SK-N-SH treated with all-trans-retinoic acid at 6 μM for 48 hours (cell line): ENCODE measurements around the gene STPG3.

Experiments
- ATAC-seq: fragments of 200-7000 bp; cut with Tn5 transposase; 3 replicates; pipeline ENCODE4 v1.9.1; 2020; ENCODE audit warnings: mild to moderate bottlenecking, moderate library complexity
- ARNTL ChIP-seq: fragments of 450-650 bp; formaldehyde crosslinking; IDR thresholded peaks from 2 replicates; pipeline ENCODE4 v1.5.0; 2020; ENCODE audit warnings: low read depth, mild to moderate bottlenecking, moderate library complexity, borderline replicate concordance
- BACH2 ChIP-seq: fragments of 250-450 bp; sonication (Bioruptor Pico); IDR thresholded peaks from 2 replicates; pipeline ENCODE4 v1.9.0; 2021; ENCODE audit warnings: mild to moderate bottlenecking, borderline replicate concordance
- CSRNP3 ChIP-seq: fragments of 250-450 bp; sonication (Bioruptor Pico); IDR thresholded peaks from 2 replicates; pipeline ENCODE4 v1.5.1; 2021; ENCODE audit warnings: mild to moderate bottlenecking, moderate library complexity
- ISL1 ChIP-seq: fragments of 250-450 bp; sonication (Bioruptor Pico); IDR thresholded peaks from 2 replicates; pipeline ENCODE4 v2.1.2; 2022; ENCODE audit warnings: mild to moderate bottlenecking, moderate library complexity
- OSR1 ChIP-seq: fragments of 250-450 bp; sonication (Bioruptor Pico); IDR thresholded peaks from 2 replicates; pipeline ENCODE4 v1.8.0; 2022; ENCODE audit warnings: moderate library complexity, mild to moderate bottlenecking, inconsistent platforms
- PATZ1 ChIP-seq: fragments of 250-450 bp; sonication (Bioruptor Pico); IDR thresholded peaks from 2 replicates; pipeline ENCODE4 v1.8.0; 2020; ENCODE audit warnings: mild to moderate bottlenecking, moderate library complexity, borderline replicate concordance
- POU6F1 ChIP-seq: fragments of 250-450 bp; sonication (Bioruptor Pico); IDR thresholded peaks from 2 replicates; pipeline ENCODE4 v1.8.0; 2021; ENCODE audit warnings: low read depth, mild to moderate bottlenecking, moderate library complexity, borderline replicate concordance
- PPARA ChIP-seq: fragments of 250-450 bp; sonication (Bioruptor Pico); IDR thresholded peaks from 2 replicates; pipeline ENCODE4 v1.5.0; 2020; ENCODE audit warnings: mild to moderate bottlenecking, borderline replicate concordance
- RARB ChIP-seq: fragments of 250-450 bp; sonication (Bioruptor Pico); IDR thresholded peaks from 2 replicates; pipeline ENCODE4 v1.8.0; 2021; ENCODE audit warnings: mild to moderate bottlenecking, moderate library complexity
- SNAI2 ChIP-seq: fragments of 250-450 bp; sonication (Bioruptor Pico); IDR thresholded peaks from 2 replicates; pipeline ENCODE4 v1.5.0; 2020; ENCODE audit warnings: mild to moderate bottlenecking, moderate library complexity
- TCF4 ChIP-seq: fragments of 250-450 bp; sonication (Bioruptor Pico); IDR thresholded peaks from 2 replicates; pipeline ENCODE4 v1.8.0; 2021; ENCODE audit warnings: mild to moderate bottlenecking, moderate library complexity, borderline replicate concordance
- TOX ChIP-seq: fragments of 250-450 bp; sonication (Bioruptor Pico); IDR thresholded peaks from 2 replicates; pipeline ENCODE4 v1.8.0; 2021; ENCODE audit warnings: mild to moderate bottlenecking, moderate library complexity, borderline replicate concordance
- ZC3H10 ChIP-seq: fragments of 250-450 bp; sonication (Bioruptor Pico); IDR thresholded peaks from 2 replicates; pipeline ENCODE4 v1.5.1; 2021; ENCODE audit warnings: mild to moderate bottlenecking, moderate library complexity
- ZFP3 ChIP-seq: fragments of 250-450 bp; sonication (Bioruptor Pico); IDR thresholded peaks from 2 replicates; pipeline ENCODE4 v1.5.0; 2020; ENCODE audit warnings: mild to moderate bottlenecking, moderate library complexity
- ZFP30 ChIP-seq: fragments of 450-650 bp; formaldehyde crosslinking; IDR thresholded peaks from 2 replicates; pipeline ENCODE4 v1.5.0; 2022; ENCODE audit warnings: mild to moderate bottlenecking, moderate library complexity
- ZNF70 ChIP-seq: fragments of 450-650 bp; formaldehyde crosslinking; IDR thresholded peaks from 2 replicates; pipeline ENCODE4 v1.5.0; 2020; ENCODE audit warnings: mild to moderate bottlenecking, moderate library complexity
- TF ChIP-seq, protein P1 (sequence below): fragments of 250-450 bp; sonication (Bioruptor Pico); IDR thresholded peaks from 2 replicates; pipeline ENCODE4 v1.5.0; 2020; ENCODE audit warnings: mild to moderate bottlenecking, moderate library complexity
- TF ChIP-seq, protein P2 (sequence below): fragments of 250-450 bp; sonication (Bioruptor Pico); IDR thresholded peaks from 2 replicates; pipeline ENCODE4 v1.5.1; 2020; ENCODE audit warnings: low read depth, mild to moderate bottlenecking, moderate library complexity

The STPG3 gene

DNA sequence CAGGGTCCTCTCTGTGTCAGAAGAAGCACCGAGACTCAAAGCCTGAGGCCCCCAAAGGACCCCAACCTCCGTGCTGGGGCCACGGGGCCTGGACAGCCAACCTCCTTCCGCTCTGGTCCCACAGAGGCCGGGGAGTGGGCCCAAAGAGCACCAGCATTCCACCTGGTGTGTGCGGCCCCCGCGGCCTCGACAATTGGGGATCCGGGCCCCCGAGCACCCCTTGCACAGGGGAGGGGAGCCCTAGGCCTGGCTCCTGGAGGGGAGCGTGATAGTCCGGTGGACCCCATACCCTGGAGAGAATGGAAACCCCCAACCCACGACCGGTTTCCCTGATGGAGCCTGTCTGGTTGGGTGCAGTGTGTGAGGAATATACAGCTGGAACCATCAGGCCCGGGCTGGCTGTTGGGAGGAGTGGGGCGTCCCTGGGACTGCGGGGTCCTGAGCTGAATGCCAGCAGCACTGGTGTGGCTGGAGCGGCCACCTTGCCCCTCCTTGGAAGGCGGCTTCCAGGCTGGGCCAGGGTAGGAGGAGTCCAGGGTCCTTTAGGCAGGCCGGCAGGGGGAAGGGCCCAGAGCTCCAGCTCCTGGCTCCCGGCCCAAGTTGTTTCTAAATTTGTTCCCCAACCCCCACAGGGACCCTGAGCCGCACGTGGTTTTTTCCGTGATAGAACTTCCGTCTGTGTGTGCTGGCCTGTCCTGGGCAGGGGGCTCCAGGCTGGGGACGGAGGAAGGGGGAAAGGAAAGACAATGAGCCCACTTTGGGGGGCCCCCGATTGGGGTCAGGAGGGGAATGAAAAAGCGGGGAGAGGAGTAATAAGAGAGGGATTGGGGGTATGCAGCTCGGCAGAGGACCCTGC, 25.6 kb downstream of the STPG3 start:
- peak; percentile 6; the same call in 2 of the 3 replicates for ATAC-seq

GRCh38 chr9:137277329-137278041, 26.4 kb downstream of the STPG3 start, which contains the start of gene TOR4A:
TOR4A (plus strand) TSS chr9:137277726; CDS start chr9:137278690, 964 bp downstream.
- peak; percentile 45 for ATAC-seq
- TF ChIP-seq CSRNP3 (CRISPR knock-in tag) (no peak), TCF4 (no peak), ARNTL (no peak), OSR1 (CRISPR knock-in tag) (no peak), ZNF70 (CRISPR knock-in tag) (no peak), BACH2 (CRISPR knock-in tag) (no peak), ZFP30 (CRISPR knock-in tag) (no peak), PPARA (CRISPR knock-in tag) (no peak), POU6F1 (CRISPR knock-in tag) (no peak), ZFP3 (CRISPR knock-in tag) (no peak), TOX (no peak), RARB (CRISPR knock-in tag) (no peak)
- TF ChIP-seq, protein P1, sequence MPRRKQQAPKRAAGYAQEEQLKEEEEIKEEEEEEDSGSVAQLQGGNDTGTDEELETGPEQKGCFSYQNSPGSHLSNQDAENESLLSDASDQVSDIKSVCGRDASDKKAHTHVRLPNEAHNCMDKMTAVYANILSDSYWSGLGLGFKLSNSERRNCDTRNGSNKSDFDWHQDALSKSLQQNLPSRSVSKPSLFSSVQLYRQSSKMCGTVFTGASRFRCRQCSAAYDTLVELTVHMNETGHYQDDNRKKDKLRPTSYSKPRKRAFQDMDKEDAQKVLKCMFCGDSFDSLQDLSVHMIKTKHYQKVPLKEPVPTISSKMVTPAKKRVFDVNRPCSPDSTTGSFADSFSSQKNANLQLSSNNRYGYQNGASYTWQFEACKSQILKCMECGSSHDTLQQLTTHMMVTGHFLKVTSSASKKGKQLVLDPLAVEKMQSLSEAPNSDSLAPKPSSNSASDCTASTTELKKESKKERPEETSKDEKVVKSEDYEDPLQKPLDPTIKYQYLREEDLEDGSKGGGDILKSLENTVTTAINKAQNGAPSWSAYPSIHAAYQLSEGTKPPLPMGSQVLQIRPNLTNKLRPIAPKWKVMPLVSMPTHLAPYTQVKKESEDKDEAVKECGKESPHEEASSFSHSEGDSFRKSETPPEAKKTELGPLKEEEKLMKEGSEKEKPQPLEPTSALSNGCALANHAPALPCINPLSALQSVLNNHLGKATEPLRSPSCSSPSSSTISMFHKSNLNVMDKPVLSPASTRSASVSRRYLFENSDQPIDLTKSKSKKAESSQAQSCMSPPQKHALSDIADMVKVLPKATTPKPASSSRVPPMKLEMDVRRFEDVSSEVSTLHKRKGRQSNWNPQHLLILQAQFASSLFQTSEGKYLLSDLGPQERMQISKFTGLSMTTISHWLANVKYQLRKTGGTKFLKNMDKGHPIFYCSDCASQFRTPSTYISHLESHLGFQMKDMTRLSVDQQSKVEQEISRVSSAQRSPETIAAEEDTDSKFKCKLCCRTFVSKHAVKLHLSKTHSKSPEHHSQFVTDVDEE (CRISPR knock-in tag), result no peak
- TF ChIP-seq, protein P2, sequence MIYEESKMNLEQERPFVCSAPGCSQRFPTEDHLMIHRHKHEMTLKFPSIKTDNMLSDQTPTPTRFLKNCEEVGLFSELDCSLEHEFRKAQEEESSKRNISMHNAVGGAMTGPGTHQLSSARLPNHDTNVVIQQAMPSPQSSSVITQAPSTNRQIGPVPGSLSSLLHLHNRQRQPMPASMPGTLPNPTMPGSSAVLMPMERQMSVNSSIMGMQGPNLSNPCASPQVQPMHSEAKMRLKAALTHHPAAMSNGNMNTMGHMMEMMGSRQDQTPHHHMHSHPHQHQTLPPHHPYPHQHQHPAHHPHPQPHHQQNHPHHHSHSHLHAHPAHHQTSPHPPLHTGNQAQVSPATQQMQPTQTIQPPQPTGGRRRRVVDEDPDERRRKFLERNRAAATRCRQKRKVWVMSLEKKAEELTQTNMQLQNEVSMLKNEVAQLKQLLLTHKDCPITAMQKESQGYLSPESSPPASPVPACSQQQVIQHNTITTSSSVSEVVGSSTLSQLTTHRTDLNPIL (CRISPR knock-in tag), result no peak

More for the DNA sequence above, 25.6 kb downstream of the STPG3 start:
- TF ChIP-seq PATZ1 (CRISPR knock-in tag) (no peak), ZFP30 (CRISPR knock-in tag) (no peak), TOX (no peak), BACH2 (CRISPR knock-in tag) (no peak), POU6F1 (CRISPR knock-in tag) (no peak), ZC3H10 (CRISPR knock-in tag) (no peak), ISL1 (CRISPR knock-in tag) (no peak), RARB (CRISPR knock-in tag) (no peak), ARNTL (no peak), SNAI2 (CRISPR knock-in tag) (no peak)
- TF ChIP-seq, protein P2 (CRISPR knock-in tag), result no peak
